ENCODE data around the gene HOXA13. TPM values are rescaled to one million over a fixed set of nuclear protein-coding genes. Genes with fewer than 3 reads are reported as not detected.

The HOXA13 gene
- polyA plus RNA-seq, 1 donor from 2014 or later = not detected

DNA sequence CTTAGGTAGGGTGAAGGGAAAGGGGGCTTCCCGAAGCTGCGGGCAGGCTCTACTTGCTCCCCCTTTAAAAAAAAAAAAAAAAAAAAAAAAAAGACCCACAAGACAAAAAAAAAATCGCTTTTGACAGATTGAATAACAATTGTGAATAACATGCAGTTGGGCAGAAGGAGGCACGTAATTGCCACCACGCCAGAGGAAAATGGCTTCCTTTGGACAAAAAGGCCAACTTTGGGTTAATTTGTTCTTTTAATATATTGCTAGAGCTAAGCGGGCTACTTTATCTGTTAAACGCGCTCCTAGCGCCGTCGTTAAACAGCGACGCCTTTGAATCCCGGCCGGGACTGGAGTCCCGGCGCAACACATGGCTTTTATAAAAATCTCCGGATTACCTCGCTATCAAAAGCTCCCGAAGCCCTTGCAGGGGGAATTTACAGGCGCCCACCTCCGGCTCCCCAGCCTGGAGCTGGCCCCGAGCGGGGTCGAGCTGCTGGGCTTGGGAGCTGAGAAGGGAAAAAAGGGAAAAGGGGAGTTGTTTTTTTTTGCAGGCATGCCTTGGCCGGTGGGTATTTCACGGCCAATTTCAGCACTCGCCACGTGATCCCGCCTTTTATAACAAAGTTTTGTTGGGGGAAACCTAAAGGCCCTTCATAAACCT, 16.1 kb downstream of the HOXA13 start:
- no peaks in the 10 kb centered on the region for H3K79me2 ChIP-seq (replicated peaks; ENCODE audit: insufficient read depth, low read length)
- H3K9ac ChIP-seq (ENCODE audit: low read length) = no peak overlapping the region
- H3K9me2 ChIP-seq (ENCODE audit: insufficient read depth, low read length) = no peaks in the 10 kb centered on the region
- H3K4me3 ChIP-seq (ENCODE audit: low read length) = no peak overlapping the region
- no peak overlapping the region for H3K4me2 ChIP-seq (ENCODE audit: low read length)
- no peaks in the 10 kb centered on the region for H3F3A ChIP-seq (ENCODE audit: insufficient read depth, low read length, poor library complexity, severe bottlenecking)
- H3K27ac ChIP-seq (ENCODE audit: low read length) = no peak overlapping the region
- peaks cover 14% of the 10 kb centered on the region for H3K9me3 ChIP-seq (ENCODE audit: low read length)
- no peaks in the 10 kb centered on the region for H3K36me3 ChIP-seq (ENCODE audit: insufficient read depth, low read length)
- no peaks in the 10 kb centered on the region for H4K20me1 ChIP-seq (ENCODE audit: insufficient read depth)
- TF ChIP-seq POLR2AphosphoS5 (IDR thresholded peaks at IDR 0.05) (no peak), EZH2 (IDR thresholded peaks at IDR 0.05; ENCODE audit: borderline replicate concordance, insufficient read depth, low read length, poor library complexity, severe bottlenecking) (peak; percentile 84)
- H2AFZ ChIP-seq (ENCODE audit: low read depth, low read length) = no peak overlapping the region
- H3K27me3 ChIP-seq (ENCODE audit: insufficient read depth, low read depth, low read length) = peaks cover 100% of the 10 kb centered on the region

DNA sequence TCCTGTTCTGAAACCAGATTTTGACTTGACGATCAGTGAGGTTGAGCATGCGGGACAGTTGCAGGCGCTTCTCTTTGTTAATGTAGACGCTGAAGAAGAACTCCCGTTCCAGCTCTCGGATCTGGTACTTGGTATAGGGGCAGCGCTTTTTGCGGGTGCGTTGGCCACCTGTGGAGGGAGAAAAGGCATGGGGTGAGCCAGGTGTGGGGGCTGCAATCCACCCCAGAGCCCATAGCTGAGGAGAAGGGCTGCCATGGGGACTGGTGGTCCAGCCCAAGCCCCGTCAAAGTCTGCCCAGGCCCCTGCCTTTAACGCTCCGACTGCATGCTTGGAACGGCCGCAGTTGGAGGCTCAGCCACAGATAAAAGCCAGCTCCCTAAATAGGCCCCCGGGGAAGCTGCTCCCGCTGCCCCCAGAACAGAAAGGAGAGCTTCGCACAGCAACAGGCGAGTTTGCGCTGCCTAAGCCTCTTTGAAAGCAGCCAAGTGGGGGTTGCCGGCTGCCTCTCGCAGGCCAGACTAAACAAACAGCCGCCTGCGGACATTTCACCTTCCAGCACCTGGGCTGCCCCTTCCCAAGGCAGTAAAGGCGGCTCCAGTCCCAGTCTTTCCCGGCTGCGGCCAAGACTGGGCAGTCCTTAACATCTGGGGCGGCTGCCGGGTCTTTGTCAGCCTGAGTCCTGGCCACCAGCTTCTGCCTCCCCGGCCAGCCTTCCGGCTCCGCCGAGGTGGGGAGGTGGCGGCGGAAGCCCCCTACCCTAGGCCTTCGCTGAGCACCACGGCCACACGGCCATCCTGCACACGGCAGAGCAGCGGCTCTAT, 16.8 kb downstream of the HOXA13 start:
- no peaks in the 10 kb centered on the region for H3K9me2 ChIP-seq (ENCODE audit: insufficient read depth, low read length)
- TF ChIP-seq TAF1 (IDR thresholded peaks at IDR 0.05; ENCODE audit: low read depth) (no peak), EZH2 (IDR thresholded peaks at IDR 0.05; ENCODE audit: borderline replicate concordance, insufficient read depth, low read length, poor library complexity, severe bottlenecking) (peak; percentile 84)
- TF ChIP-seq, protein P1, sequence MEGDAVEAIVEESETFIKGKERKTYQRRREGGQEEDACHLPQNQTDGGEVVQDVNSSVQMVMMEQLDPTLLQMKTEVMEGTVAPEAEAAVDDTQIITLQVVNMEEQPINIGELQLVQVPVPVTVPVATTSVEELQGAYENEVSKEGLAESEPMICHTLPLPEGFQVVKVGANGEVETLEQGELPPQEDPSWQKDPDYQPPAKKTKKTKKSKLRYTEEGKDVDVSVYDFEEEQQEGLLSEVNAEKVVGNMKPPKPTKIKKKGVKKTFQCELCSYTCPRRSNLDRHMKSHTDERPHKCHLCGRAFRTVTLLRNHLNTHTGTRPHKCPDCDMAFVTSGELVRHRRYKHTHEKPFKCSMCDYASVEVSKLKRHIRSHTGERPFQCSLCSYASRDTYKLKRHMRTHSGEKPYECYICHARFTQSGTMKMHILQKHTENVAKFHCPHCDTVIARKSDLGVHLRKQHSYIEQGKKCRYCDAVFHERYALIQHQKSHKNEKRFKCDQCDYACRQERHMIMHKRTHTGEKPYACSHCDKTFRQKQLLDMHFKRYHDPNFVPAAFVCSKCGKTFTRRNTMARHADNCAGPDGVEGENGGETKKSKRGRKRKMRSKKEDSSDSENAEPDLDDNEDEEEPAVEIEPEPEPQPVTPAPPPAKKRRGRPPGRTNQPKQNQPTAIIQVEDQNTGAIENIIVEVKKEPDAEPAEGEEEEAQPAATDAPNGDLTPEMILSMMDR (IDR thresholded peaks at IDR 0.05; ENCODE audit: poor library complexity, severe bottlenecking) = no peak
- no peaks in the 10 kb centered on the region for H4K20me1 ChIP-seq (ENCODE audit: insufficient read depth)
- no peak overlapping the region for H3K27ac ChIP-seq (ENCODE audit: low read length)
- no peak overlapping the region for H3K4me3 ChIP-seq (ENCODE audit: low read length)
- no peaks in the 10 kb centered on the region for H3F3A ChIP-seq (ENCODE audit: insufficient read depth, low read length, poor library complexity, severe bottlenecking)
- peaks cover 100% of the 10 kb centered on the region for H3K27me3 ChIP-seq (ENCODE audit: insufficient read depth, low read depth, low read length)
- no peak overlapping the region for H3K4me2 ChIP-seq (ENCODE audit: low read length)
- no peaks in the 10 kb centered on the region for H3K79me2 ChIP-seq (replicated peaks; ENCODE audit: insufficient read depth, low read length)
- H3K36me3 ChIP-seq (ENCODE audit: insufficient read depth, low read length) = no peaks in the 10 kb centered on the region
- H3K9me3 ChIP-seq (ENCODE audit: low read length) = peaks cover 14% of the 10 kb centered on the region
- no peak overlapping the region for H3K9ac ChIP-seq (ENCODE audit: low read length)
- no peak overlapping the region for H2AFZ ChIP-seq (ENCODE audit: low read depth, low read length)

- TF ChIP-seq RAD21 (conservative IDR thresholded peaks at IDR 0.05) (no peak), MXI1 (conservative IDR thresholded peaks at IDR 0.05; ENCODE audit: poor library complexity, severe bottlenecking) (no peak), EZH2 (IDR thresholded peaks at IDR 0.05; ENCODE audit: borderline replicate concordance, insufficient read depth, low read length, poor library complexity, severe bottlenecking) (no peak), SMC3 (conservative IDR thresholded peaks at IDR 0.05; ENCODE audit: poor library complexity) (no peak), POLR2AphosphoS5 (IDR thresholded peaks at IDR 0.05) (no peak), EP300 (conservative IDR thresholded peaks at IDR 0.05; ENCODE audit: poor library complexity, severe bottlenecking) (no peak), TAF1 (IDR thresholded peaks at IDR 0.05; ENCODE audit: low read depth) (no peak)
- TF ChIP-seq, protein P1 (IDR thresholded peaks at IDR 0.05; ENCODE audit: poor library complexity, severe bottlenecking) = no peak
- TF ChIP-seq, protein P2, sequence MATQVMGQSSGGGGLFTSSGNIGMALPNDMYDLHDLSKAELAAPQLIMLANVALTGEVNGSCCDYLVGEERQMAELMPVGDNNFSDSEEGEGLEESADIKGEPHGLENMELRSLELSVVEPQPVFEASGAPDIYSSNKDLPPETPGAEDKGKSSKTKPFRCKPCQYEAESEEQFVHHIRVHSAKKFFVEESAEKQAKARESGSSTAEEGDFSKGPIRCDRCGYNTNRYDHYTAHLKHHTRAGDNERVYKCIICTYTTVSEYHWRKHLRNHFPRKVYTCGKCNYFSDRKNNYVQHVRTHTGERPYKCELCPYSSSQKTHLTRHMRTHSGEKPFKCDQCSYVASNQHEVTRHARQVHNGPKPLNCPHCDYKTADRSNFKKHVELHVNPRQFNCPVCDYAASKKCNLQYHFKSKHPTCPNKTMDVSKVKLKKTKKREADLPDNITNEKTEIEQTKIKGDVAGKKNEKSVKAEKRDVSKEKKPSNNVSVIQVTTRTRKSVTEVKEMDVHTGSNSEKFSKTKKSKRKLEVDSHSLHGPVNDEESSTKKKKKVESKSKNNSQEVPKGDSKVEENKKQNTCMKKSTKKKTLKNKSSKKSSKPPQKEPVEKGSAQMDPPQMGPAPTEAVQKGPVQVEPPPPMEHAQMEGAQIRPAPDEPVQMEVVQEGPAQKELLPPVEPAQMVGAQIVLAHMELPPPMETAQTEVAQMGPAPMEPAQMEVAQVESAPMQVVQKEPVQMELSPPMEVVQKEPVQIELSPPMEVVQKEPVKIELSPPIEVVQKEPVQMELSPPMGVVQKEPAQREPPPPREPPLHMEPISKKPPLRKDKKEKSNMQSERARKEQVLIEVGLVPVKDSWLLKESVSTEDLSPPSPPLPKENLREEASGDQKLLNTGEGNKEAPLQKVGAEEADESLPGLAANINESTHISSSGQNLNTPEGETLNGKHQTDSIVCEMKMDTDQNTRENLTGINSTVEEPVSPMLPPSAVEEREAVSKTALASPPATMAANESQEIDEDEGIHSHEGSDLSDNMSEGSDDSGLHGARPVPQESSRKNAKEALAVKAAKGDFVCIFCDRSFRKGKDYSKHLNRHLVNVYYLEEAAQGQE (IDR thresholded peaks at IDR 0.05; ENCODE audit: borderline replicate concordance) = no peak
- Histone ChIP-seq H2AFZ (ENCODE audit: low read depth, low read length) (no peak overlapping the region), H3K9me2 (ENCODE audit: insufficient read depth, low read length) (no peaks in the 10 kb centered on the region), H3K36me3 (ENCODE audit: insufficient read depth, low read length) (no peaks in the 10 kb centered on the region), H3K79me2 (replicated peaks; ENCODE audit: insufficient read depth, low read length) (no peaks in the 10 kb centered on the region), H3K9me3 (ENCODE audit: low read length) (peaks cover 14% of the 10 kb centered on the region), H4K20me1 (ENCODE audit: insufficient read depth) (no peaks in the 10 kb centered on the region), H3K27ac (ENCODE audit: low read length) (no peak overlapping the region), H3K27me3 (ENCODE audit: insufficient read depth, low read depth, low read length) (peaks cover 100% of the 10 kb centered on the region), H3F3A (ENCODE audit: insufficient read depth, low read length, poor library complexity, severe bottlenecking) (no peaks in the 10 kb centered on the region), H3K4me3 (ENCODE audit: low read length) (no peak overlapping the region), H3K4me2 (ENCODE audit: low read length) (no peak overlapping the region), H3K9ac (ENCODE audit: low read length) (no peak overlapping the region)
Observed at GRCh38 chr7:27182285-27182841, 17.5 kb downstream of the HOXA13 start.

Measured in neural cell (in vitro differentiated cells).